Dermis microvascular lymphatic vessel endothelial cell (primary cell): Measurements from ENCODE around the gene GAMT. TPM values are rescaled to one million over a fixed set of nuclear protein-coding genes. Genes with fewer than 3 reads are reported as not detected.

Experiments
- total RNA-seq: library from RNA; depleted of rRNA; stranded (reverse); fragments of >200 nt; gene quantifications from 2 replicates; pipeline ENCODE4 v1.2.1, GENCODE V29; 2014

GAMT gene
- total RNA-seq, 1 donor from 2014 or later, result 9.1 TPM

Other genes starting within 250 kb of the GAMT start
- 14.8 and 29.0 TPM in 2 replicates for gene SBNO2, start 227.3 kb downstream of the GAMT start, total RNA-seq
- gene STK11, start 195.8 kb downstream of the GAMT start, total RNA-seq, result 67.6 and 69.3 TPM in 2 replicates
- gene CBARP, start 163.5 kb downstream of the GAMT start, total RNA-seq, result 0.64 and 1.9 TPM in 2 replicates
- gene ATP5F1D, start 159.8 kb downstream of the GAMT start, total RNA-seq, result 16.8 and 23.6 TPM in 2 replicates
- gene MIDN, start 153.0 kb downstream of the GAMT start, total RNA-seq, result 4.9 and 7.0 TPM in 2 replicates
- gene CIRBP, start 132.2 kb downstream of the GAMT start, total RNA-seq, result 118 and 189 TPM in 2 replicates
- gene FAM174C, start 126.0 kb downstream of the GAMT start, total RNA-seq, result 16.4 and 19.7 TPM in 2 replicates
- 0.13 and 0.25 TPM in 2 replicates for gene EFNA2, start 115.7 kb downstream of the GAMT start, total RNA-seq
- gene NDUFS7, start 17.6 kb downstream of the GAMT start, total RNA-seq, result 67.7 and 92.3 TPM in 2 replicates
- 69.4 and 70.3 TPM in 2 replicates for gene DAZAP1, start 6.0 kb upstream of the GAMT start, total RNA-seq
- 352 and 534 TPM in 2 replicates for gene RPS15, start 36.9 kb upstream of the GAMT start, total RNA-seq
- gene APC2, start 48.6 kb upstream of the GAMT start, total RNA-seq, result under 0.01 TPM in 2 replicates
- 15.4 and 24.4 TPM in 2 replicates for gene C19orf25, start 77.7 kb upstream of the GAMT start, total RNA-seq
- gene PCSK4, start 88.8 kb upstream of the GAMT start, total RNA-seq, result 0.26 and 1.0 TPM in 2 replicates
- 0.26 and 0.51 TPM in 2 replicates for gene REEP6, start 89.6 kb upstream of the GAMT start, total RNA-seq
- not detected in 2 replicates for gene ADAMTSL5, start 111.5 kb upstream of the GAMT start, total RNA-seq
- not detected in 2 replicates for gene PLK5, start 122.5 kb upstream of the GAMT start, total RNA-seq
- gene MEX3D, start 166.8 kb upstream of the GAMT start, total RNA-seq, result 43.1 and 69.7 TPM in 2 replicates
- gene MBD3, start 191.3 kb upstream of the GAMT start, total RNA-seq, result 75.7 and 105 TPM in 2 replicates
- gene UQCR11, start 203.9 kb upstream of the GAMT start, total RNA-seq, result 82.4 and 109 TPM in 2 replicates